ENCODE data around the gene HMGCR.

DNA sequence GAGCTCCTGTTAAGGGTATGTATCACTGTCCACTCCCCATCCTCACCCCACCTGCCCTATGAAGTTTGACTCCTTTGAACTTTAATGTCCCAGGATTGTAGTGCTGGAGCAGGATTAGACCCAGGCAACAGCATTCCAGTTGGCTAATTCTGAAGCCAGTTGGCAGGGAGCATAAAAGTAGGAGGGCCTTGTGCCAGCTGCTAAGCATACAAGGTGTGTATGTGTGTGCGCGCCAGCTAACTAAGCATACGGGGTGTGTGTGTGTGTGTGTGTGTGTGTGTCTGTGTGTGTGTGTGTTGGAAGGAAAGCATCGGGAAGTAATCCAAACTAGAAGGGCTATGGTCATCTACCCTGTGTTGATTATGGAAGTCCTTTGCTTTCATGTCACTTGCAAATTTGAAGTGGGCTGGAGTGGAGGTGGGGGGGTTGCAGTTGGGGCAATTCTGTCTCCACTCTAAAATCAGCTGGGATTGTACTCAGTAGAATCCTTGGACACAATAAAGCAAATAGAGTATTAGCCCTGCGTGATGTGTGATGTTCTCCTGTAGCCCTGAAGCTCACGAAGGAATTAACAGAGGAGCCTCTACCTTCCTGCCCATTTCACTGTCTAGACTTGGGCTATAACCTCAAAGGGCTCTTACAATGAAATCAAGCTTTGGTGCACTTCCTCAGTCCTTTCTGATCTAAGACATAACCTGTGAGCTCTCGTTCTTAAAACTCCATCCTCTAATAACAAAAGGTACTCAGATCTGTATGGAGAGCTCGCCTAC is 26.9 kb downstream of the HMGCR start:
- TF ChIP-seq POLR2AphosphoS5 (IDR thresholded peaks at IDR 0.05; ENCODE audit: low read depth, low read length) (0 out of 2 replicates have a peak, but pooled peaks have one; percentile 32), TAF1 (IDR thresholded peaks at IDR 0.05; ENCODE audit: low read depth, low read length) (no peak)

Measured in GM12891 (cell line).